ENCODE measurements around the gene RAB3GAP1. TPM values are rescaled to one million over a fixed set of nuclear protein-coding genes. Genes with fewer than 3 reads are reported as not detected.

Gene RAB3GAP1
- total and polyA plus RNA-seq, 12 donors, result 12.9 to 48.5 (median 33.8) TPM

- 78 to 89% (median 88%) methylated on average over 5 to 9 of the region's 9 CpGs for WGBS, 4 donors
- Histone ChIP-seq H3K36me3 (replicated peaks in 1 of 2) (peaks cover 0 to 16% of the 10 kb centered on the region in 2 donors), H3K4me3 (no peak overlapping the region), H3K27me3 (no peaks in the 10 kb centered on the region), H3K27ac (no peak overlapping the region), H3K9me3 (replicated peaks in 1 of 3) (no peaks in the 10 kb centered on the region), H3K4me1 (replicated peaks in 1 of 2) (no peaks in the 10 kb centered on the region)
- DNase-seq, result no peak
- TF ChIP-seq CTCF (IDR thresholded peaks at IDR 0.05) (no peak), POLR2A (IDR thresholded peaks at IDR 0.05) (no peak)
- intact Hi-C loops (cut with DNase I), result no loop called here
Measured at GRCh38 chr2:135174049-135174809, 122.1 kb downstream of the RAB3GAP1 start.

- no peak for DNase-seq
- Histone ChIP-seq H3K4me3 (no peak overlapping the region), H3K27ac (no peak overlapping the region), H3K9me3 (replicated peaks in 1 of 3) (no peaks in the 10 kb centered on the region), H3K36me3 (replicated peaks in 1 of 2) (peaks cover 0 to 11% of the 10 kb centered on the region in 2 donors), H3K4me1 (replicated peaks in 1 of 2) (no peaks in the 10 kb centered on the region), H3K27me3 (no peaks in the 10 kb centered on the region)
- WGBS, 4 donors, result 95 to 97% (median 96%) methylated on average over 6 of the region's 6 CpGs
- TF ChIP-seq CTCF (IDR thresholded peaks at IDR 0.05), result no peak
- intact Hi-C loops (cut with DNase I), result no loop called here
Measured at GRCh38 chr2:135174810-135175093, 122.7 kb downstream of the RAB3GAP1 start.

GRCh38 chr2:135175177-135175576, 123.1 kb downstream of the RAB3GAP1 start:
- no peaks in the 10 kb centered on the region for H3K9me3 ChIP-seq (replicated peaks in 1 of 3)
- intact Hi-C loops (cut with DNase I), result no loop called here
- H3K4me3 ChIP-seq, result no peak overlapping the region
- WGBS, 4 donors, result 68 to 94% (median 92%) methylated on average over 2 to 3 of the region's 3 CpGs
- DNase-seq, result no peak
- H3K36me3 ChIP-seq (replicated peaks in 1 of 2), result peaks cover 0 to 7% of the 10 kb centered on the region in 2 donors
- no peaks in the 10 kb centered on the region for H3K4me1 ChIP-seq (replicated peaks in 1 of 2)
- H3K27me3 ChIP-seq, result no peaks in the 10 kb centered on the region
- no peak for TF ChIP-seq CTCF (IDR thresholded peaks at IDR 0.05)
- no peak for TF ChIP-seq POLR2A (IDR thresholded peaks at IDR 0.05)
- no peak overlapping the region for H3K27ac ChIP-seq

- Histone ChIP-seq H3K27me3 (no peaks in the 10 kb centered on the region), H3K4me1 (replicated peaks in 1 of 2) (no peaks in the 10 kb centered on the region), H3K36me3 (replicated peaks in 1 of 2) (no peaks in the 10 kb centered on the region), H3K4me3 (no peak overlapping the region), H3K27ac (no peak overlapping the region), H3K9me3 (replicated peaks in 1 of 3) (no peaks in the 10 kb centered on the region)
- no peak for DNase-seq
- intact Hi-C loops (cut with DNase I), result no loop called here
- no peak for TF ChIP-seq POLR2A (IDR thresholded peaks at IDR 0.05)
- TF ChIP-seq CTCF (IDR thresholded peaks at IDR 0.05), result no peak
- WGBS, 4 donors, result 84 to 98% (median 94%) methylated on average over 1 of the region's 1 CpG
Measured at GRCh38 chr2:135179689-135180088, 127.6 kb downstream of the RAB3GAP1 start.

Data from adrenal gland (tissue), 12 donors.